Measurements from ENCODE around the gene DLL3.
"Not testable (repeated sequence)": the region's sequence is repeated elsewhere in the genome, so short reads cannot be mapped to it uniquely, and the experiment has no call there.

Gene DLL3

GRCh38 chr19:39498798-39499642, at the start of gene DLL3:
Gene DLL3, plus strand, starts transcription at chr19:39498947. Its CDS starts 28 bp downstream, at chr19:39498975.
- no peak for FAIRE-seq

GRCh38 chr19:39449116-39449797, 49.5 kb upstream of the DLL3 start:
- FAIRE-seq = no peak

- FAIRE-seq = not testable (repeated sequence)
Measured at GRCh38 chr19:39451257-39451656, 47.5 kb upstream of the DLL3 start.

- FAIRE-seq = no peak
Measured at GRCh38 chr19:39463403-39463802, 35.3 kb upstream of the DLL3 start.

- FAIRE-seq = no peak
Measured at GRCh38 chr19:39465956-39466747, 32.6 kb upstream of the DLL3 start.

- no peak for FAIRE-seq
Measured at GRCh38 chr19:39467941-39468340, 30.8 kb upstream of the DLL3 start.

- no peak for FAIRE-seq
Measured at GRCh38 chr19:39469036-39469435, 29.7 kb upstream of the DLL3 start.

GRCh38 chr19:39469567-39469966, 29.2 kb upstream of the DLL3 start:
- no peak for FAIRE-seq

- FAIRE-seq = no peak
Measured at GRCh38 chr19:39470724-39471339, 27.9 kb upstream of the DLL3 start.

- no peak for FAIRE-seq
Measured at GRCh38 chr19:39471756-39472536, 26.8 kb upstream of the DLL3 start.

- FAIRE-seq = no peak
Measured at GRCh38 chr19:39472746-39473442, 25.9 kb upstream of the DLL3 start.

- no peak for FAIRE-seq
Measured at GRCh38 chr19:39473443-39473960, 25.2 kb upstream of the DLL3 start.

GRCh38 chr19:39474139-39474620, 24.6 kb upstream of the DLL3 start:
- FAIRE-seq = no peak

- FAIRE-seq = no peak
Measured at GRCh38 chr19:39475748-39476147, 23.0 kb upstream of the DLL3 start.

GRCh38 chr19:39479319-39479801, 19.4 kb upstream of the DLL3 start:
- not testable (repeated sequence) for FAIRE-seq

- no peak for FAIRE-seq
Measured at GRCh38 chr19:39479916-39480315, 18.8 kb upstream of the DLL3 start.

GRCh38 chr19:39480337-39481228, 18.2 kb upstream of the DLL3 start, which contains the start of gene TIMM50:
Gene TIMM50, plus strand, starts transcription at chr19:39480838. Its CDS starts 16 bp downstream, at chr19:39480854.
- no peak for FAIRE-seq

- no peak for FAIRE-seq
Measured at GRCh38 chr19:39481229-39481545, 17.6 kb upstream of the DLL3 start.

- no peak for FAIRE-seq
Measured at GRCh38 chr19:39481676-39482075, 17.1 kb upstream of the DLL3 start.

- no peak for FAIRE-seq
Measured at GRCh38 chr19:39483141-39483540, 15.6 kb upstream of the DLL3 start.
